HG03060 (cell line): ENCODE measurements around the gene MAP3K6.
"Not testable (repeated sequence)": the region's sequence is repeated elsewhere in the genome, so short reads cannot be mapped to it uniquely, and the experiment has no call there.

ENCODE experiments used
- ATAC-seq: cut with Tn5 transposase; IDR thresholded peaks from one replicate; pipeline ENCODE4 v1.9.1; 2021; ENCODE audit warnings: low read depth, moderate number of reproducible peaks; ENCODE audit not compliant: unreplicated experiment

Gene MAP3K6

DNA sequence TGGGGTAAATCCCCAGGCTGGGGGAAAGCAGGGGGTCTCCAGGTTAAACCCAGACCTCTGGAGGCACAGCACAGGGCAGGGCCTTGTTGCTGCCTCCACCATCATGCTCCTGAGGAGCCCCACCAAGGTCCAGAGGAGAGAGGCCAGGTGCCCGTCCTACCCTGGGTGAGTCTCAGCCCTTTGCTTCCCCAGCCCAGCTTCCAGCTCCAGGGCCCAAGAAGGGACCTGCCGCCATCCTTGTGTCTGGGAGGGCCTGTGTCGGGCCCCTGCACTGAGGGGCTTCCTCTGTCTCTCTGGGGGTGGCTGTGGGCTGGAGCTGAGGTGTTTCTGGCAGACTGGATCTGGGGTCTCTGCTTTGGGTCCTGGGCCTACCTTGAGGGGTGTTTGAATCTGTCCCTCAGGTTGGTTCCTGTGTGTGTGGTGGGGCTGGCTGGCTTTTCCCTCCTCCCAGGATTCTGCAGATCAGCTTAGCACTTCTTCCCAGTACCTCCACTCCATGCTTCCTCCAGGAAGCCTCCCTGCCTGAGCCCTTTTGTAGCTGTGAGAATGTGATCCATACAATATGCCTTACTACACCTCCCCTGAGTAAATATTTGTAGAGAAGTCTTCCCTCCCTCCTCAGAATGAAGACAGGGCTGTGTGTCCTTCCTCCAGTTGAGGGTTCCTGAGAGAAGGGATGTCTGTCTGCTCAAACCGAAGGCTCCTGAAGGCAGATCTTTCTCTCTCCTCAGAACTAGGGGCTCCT, 31.8 kb upstream of the MAP3K6 start:
- no peak for ATAC-seq

DNA sequence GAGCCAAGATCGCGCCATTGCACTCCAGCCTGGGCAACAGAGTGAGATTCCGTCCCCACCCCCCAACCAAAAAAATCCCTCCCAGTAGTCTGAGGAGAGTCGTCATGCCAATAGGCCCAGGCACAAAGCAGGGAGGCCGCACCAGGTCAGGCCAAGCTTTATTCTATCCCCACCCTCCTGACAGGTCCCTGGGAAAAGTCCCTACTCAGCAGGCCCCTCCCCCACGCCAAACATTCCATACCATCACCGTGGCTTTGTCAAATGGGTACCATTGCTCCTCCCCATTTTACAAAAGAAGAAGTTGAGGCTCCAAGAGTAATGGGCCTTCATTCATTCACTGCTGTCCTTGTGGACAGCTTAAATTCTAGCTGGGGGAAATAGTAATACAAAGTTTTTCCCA, 31.0 kb upstream of the MAP3K6 start:
- ATAC-seq = no peak

- no peak for ATAC-seq
Observed at GRCh38 chr1:27397110-27397509, 30.3 kb upstream of the MAP3K6 start.

DNA sequence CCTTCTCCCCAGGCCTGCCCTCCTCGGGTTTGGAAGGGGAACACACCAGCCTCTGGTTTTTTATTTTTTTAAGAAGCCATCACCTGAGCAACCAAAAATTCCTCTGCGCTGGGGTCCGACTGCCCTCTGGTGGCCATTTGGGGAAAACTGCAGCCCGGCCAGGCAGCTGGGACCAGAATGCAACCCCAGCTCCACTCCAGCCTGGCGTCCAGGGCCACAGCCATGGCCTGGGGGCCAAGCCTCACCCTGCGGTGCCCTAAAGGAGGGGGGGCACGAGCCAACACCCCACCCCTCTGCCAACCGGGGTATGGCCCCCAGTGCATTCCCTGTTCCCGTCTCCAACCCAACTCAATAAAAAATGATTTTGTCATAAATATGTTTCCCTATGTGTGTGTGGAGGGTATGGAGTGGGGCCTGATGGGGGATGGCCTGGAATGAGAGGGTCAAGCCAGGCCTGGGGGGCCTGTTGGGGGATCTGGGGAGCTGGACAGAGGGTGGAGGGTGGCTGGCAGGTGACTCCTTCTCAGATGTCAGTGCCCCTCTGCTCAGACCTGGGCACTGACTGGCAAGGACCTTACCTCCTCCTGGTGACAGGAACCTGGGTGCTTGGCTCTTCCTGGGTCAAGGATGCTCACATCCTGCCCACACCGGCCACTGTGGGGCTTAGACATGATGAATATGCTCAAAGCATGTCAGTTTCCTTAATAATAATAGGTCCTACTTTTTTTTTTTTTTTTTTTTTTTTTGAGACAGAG, 28.9 kb upstream of the MAP3K6 start:
- no peak for ATAC-seq

DNA sequence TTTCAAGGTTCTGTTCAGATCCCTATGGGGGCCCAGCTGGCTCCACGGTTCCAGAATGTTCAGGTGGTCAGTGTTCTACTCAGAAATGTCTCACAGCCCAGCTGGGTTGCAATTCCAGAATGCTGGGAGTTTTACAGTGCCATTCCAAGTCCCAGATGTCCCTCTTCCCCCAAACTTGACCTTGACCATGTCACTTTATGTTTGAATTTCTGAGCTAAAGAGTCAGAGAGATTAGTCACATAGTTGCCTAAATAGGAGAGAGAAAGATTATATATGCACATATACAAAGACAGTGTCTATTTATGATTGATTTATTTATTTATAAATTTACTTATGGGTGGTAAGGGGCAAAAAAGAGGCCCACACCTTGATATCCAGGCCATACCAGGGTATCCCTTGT, 28.2 kb upstream of the MAP3K6 start:
- ATAC-seq = no peak

DNA sequence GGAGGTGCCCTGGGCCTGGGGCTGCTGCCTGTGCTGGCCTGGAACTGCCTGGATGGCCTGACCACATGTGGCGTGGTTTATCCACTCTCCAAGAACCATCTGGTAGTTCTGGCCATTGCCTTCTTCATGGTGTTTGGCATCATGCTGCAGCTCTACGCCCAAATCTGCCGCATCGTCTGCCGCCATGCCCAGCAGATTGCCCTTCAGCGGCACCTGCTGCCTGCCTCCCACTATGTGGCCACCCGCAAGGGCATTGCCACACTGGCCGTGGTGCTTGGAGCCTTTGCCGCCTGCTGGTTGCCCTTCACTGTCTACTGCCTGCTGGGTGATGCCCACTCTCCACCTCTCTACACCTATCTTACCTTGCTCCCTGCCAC, 27.5 kb upstream of the MAP3K6 start:
- ATAC-seq = no peak

GRCh38 chr1:27393641-27394281, 27.0 kb upstream of the MAP3K6 start:
- no peak for ATAC-seq

DNA sequence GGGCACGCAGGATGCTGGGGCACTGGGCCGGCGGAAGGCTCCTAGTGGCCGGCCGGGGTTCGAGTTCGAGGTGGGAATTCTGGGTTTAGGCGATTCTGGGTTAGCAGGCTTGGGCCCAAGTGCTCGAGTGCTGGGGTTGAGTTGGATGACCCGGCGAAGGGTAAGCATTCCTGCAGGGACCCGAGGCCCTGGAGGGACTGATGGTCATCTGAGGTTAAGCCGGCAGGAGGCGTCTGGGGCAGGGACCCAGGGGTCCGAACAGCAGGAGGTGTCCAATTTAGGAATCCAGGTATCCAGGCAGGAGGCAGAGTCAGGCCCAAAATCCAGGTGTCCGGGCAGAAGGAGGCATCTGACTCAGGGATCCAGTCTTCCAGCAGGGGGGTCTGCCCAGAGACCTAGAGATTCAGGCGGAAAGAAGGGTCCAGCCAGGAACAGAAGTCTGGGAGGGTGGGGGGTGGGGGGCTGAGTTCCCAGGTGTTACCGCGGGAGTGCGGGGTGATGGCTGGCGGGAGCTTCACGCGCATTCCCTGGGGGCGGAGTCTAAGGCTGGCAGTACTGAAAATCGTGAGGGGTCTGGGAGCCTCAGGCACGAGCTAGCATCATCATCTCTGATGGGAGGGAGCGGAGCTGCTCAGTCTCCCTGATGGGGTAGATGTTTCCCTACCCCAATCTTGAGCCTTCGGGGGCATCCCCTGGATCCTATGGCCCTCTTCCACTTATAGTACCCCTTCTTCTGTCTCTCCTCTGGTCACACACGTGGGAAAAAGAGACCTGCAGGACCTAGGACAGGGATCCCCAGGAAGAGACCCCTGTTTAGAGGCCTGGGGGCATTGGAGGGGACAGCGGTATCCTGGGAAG, 26.2 kb upstream of the MAP3K6 start:
- ATAC-seq = no peak

DNA sequence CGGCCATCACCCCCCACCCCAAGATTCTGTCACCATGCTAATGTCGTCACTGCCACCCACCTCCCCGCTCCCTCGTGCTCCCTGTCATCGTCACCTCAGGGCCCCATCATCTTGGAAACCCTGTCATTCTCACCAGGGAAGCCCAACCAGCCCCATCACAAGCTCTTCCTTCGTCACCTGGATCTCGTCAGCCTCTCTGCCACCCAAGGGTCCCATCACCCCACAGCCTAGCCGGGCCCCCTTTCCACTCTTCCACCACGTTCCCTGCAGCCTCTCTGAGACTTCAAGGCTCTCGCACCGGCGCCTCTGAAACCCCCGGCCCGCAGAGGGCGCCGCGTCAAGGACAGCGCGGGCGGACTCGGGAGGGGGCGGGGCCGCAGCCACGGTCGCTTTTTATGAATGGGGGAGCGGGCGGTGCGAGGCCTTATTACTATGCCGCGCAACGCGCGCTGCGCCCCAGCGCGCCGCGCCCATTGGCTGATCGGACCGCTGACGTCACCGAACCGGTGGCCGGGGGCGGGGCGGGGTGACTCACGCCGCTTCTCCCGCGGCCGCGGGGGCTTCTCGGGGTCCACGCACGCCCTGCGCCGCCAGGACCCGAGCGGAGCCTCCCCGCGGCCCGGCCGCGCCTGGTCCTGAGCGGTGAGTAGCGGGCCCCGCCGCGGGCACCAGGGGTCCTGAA, 25.5 kb upstream of the MAP3K6 start, which contains the start of gene GPR3:
GPR3 (plus strand) TSS at position 527 of the 682 bp plus-strand sequence. CDS start 1,177 bp downstream, outside the sequence.
- ATAC-seq = no peak

DNA sequence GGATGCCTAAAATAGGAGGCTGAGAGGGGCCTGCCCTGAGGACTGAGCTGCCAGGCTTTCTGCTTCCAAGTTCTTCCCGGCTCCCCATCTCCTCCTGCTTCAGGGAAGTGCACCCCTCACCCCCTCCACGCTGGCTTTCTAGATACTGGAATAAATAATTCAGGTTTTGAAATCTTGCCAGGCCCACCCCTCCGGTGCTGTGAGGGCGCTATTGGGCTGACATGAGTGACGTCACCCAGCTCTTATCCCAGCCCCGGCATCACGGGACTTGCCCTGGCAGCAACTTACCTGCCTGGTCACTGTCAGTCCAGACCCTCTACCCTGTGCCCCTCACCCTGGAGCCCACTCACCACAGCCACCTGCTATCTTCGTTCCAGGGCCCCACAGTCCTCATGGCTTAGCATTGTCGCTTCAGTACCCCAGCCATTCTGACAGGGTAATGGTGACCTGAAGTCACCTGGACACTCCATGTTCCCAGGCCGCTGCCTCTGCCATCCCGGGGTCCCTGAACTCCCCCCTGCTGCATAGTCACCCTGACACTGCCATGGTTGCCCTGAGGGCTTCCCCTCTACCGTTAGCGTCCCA, 24.8 kb upstream of the MAP3K6 start:
- no peak for ATAC-seq

- ATAC-seq = no peak
Observed at GRCh38 chr1:27388337-27389005, 21.7 kb upstream of the MAP3K6 start.

- ATAC-seq = not testable (repeated sequence)
Observed at GRCh38 chr1:27384797-27385196, 18.0 kb upstream of the MAP3K6 start.

- no peak for ATAC-seq
Observed at GRCh38 chr1:27383661-27384060, 16.9 kb upstream of the MAP3K6 start.

DNA sequence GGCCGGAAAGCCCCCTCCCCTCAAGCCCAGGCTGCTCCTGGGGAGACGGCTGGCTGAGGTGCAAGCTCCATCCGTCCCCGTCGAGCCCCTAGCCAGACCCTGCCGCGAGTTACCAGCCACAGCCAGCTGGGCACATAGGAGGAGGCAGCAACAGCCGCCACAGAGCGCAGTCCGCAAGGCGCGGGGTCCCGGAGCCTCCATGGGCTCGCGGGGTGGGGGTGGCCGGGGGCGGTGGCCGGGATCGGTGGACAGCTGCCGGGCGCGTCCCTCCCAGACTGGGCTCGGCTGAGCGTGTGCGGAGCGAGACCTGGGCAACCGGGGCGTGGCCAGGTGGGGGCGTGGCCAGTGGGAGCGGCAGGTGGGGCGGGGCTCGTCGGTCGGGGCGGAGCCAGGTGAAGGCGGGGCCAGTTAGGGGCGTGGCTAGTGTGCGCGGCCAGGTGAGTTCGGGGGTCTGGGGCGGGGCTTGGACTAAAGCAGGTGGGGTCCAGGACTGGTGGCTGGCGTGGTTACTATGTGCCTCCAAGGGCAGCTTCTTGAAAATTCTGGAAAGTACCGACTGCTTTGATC, 16.4 kb upstream of the MAP3K6 start, which contains the start of gene CD164L2:
CD164L2 (minus strand) TSS at position 295 of the 567 bp plus-strand sequence; CDS start at position 201, 94 bp downstream.
- ATAC-seq = no peak

DNA sequence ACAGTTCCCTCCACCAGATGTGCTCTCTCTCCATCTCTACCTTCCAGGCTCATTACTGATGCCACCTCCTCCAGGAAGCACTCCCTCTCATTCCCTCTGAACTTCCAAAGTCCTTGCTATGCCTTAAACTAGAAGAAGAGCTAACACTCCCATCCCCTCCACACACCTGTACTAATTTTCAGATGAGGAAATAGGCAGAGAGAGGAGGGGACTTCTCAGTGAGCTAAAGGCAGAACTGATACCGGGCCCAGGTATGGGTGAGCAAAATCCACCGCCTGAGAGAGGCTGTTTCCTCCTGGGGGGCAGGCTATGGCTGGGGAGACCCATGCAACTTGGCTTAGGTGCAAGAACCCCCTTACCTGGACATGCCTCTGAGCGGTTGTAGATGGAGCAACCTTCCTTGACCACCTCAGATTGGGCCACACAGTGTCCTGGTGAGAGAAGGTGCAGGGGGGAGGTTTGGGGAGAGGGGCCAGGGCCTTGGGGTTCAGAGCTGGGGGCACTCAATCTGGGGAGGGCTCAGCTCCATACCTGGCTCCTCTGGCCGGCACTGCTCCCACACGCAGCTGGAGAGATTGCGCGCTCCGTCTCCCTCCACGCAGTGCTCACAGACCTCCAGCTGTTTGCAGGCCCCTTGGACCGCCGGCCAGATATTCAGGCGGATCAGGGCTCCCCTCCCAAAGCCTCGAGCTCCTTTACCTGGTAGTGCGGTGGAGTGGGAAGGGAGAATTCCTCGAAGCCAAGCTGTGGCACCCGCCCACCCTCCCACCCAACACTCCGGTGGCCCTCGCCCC, 15.4 kb upstream of the MAP3K6 start:
- ATAC-seq = no peak

GRCh38 chr1:27380766-27381733, 14.3 kb upstream of the MAP3K6 start:
- no peak for ATAC-seq

DNA sequence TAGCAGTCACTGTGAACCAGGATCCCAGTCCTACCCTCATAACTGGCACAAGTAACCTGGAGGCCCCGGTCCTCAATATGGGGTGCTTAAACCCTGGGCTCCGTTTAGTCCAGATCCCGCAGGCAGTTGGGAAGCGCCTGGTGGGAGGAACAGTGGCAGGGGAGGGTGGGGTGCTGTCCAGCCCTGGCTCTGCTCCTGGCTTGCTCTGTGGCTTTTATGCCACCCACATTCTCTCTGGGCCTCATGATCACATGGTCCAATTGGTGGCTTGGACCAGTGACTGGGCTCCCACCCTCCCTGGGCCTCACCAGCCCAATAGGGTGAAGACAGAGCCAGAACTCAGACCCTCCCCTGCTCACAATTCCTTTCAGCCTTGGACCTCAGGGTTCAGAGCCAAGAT, 13.5 kb upstream of the MAP3K6 start:
- no peak for ATAC-seq
